Caco-2 (cell line): ENCODE measurements around the gene VPS33B. TPM values are rescaled to one million over a fixed set of nuclear protein-coding genes. Genes with fewer than 3 reads are reported as not detected.

Experiments
- BruUV-seq: library from RNA; stranded (reverse); fragments of 400-500 nt; replicated peaks from 2 replicates; lab custom pipeline; 2021; lab: Mats Ljungman, UMichigan
- CTCF ChIA-PET: fragments of 300-600 bp; sonication (Branson Sonifier 250); formaldehyde crosslinking; loops from one replicate; lab custom pipeline; 2022; ENCODE audit warnings: antibody characterized with exemption; lab: Charles Lee
- POLR2A ChIA-PET: fragments of 300-600 bp; sonication (Branson Sonifier 250); formaldehyde crosslinking; loops from one replicate; lab custom pipeline; 2022; ENCODE audit warnings: antibody characterized with exemption; lab: Charles Lee
- DNase-seq, 2 experiments: peaks; one replicate each; pipeline versions ENCODE4 v3.0.0 to v3.0.0-alpha.2; 2020 to 2022
- H3K27me3 ChIP-seq: replicated peaks from 2 replicates; pipeline ENCODE4 v1.6.0; 2011; ENCODE audit warnings: low read length; ENCODE audit not compliant: control insufficient read depth, insufficient read depth
- H3K36me3 ChIP-seq: 2 replicates; pipeline ENCODE4 v1.5.1; 2011; ENCODE audit warnings: low read length; ENCODE audit not compliant: control insufficient read depth, insufficient read depth
- H3K4me1 ChIP-seq: fragments of 250-450 bp; sonication (Bioruptor Pico); 2 replicates; pipeline ENCODE4 v1.5.1; 2020; ENCODE audit warnings: mild to moderate bottlenecking
- H3K4me3 ChIP-seq: 2 replicates; pipeline ENCODE4 v1.5.1; 2011; ENCODE audit warnings: low read depth, mild to moderate bottlenecking, control low read depth, low read length
- H3K9me3 ChIP-seq: fragments of 250-450 bp; sonication (Bioruptor Pico); 2 replicates; pipeline ENCODE4 v1.5.1; 2020; ENCODE audit warnings: mild to moderate bottlenecking, moderate library complexity
- H3K27ac Mint-ChIP-seq: one replicate; pipeline ENCODE4 v1.8.0; 2022; ENCODE audit warnings: mixed read lengths; ENCODE audit not compliant: unreplicated experiment
- H3K27me3 Mint-ChIP-seq: one replicate; pipeline ENCODE4 v1.8.0; 2022; ENCODE audit warnings: mixed read lengths; ENCODE audit not compliant: insufficient read depth, unreplicated experiment
- H3K36me3 Mint-ChIP-seq: one replicate; pipeline ENCODE4 v1.8.0; 2022; ENCODE audit warnings: mild to moderate bottlenecking, mixed read lengths; ENCODE audit not compliant: insufficient read depth, unreplicated experiment
- H3K4me1 Mint-ChIP-seq: one replicate; pipeline ENCODE4 v1.8.0; 2022; ENCODE audit warnings: low read depth, mixed read lengths; ENCODE audit not compliant: unreplicated experiment
- H3K4me3 Mint-ChIP-seq: one replicate; pipeline ENCODE4 v1.8.0; 2022; ENCODE audit warnings: mild to moderate bottlenecking, moderate library complexity, mixed read lengths; ENCODE audit not compliant: unreplicated experiment
- H3K9me3 Mint-ChIP-seq: one replicate; pipeline ENCODE4 v1.8.0; 2022; ENCODE audit warnings: mixed read lengths; ENCODE audit not compliant: unreplicated experiment
- intact Hi-C: fragments of 100-400 bp; cut with micrococcal nuclease; formaldehyde crosslinking; loops from one replicate; pipeline ENCODE4 v1.10.0; 2022; ENCODE audit not compliant: unreplicated experiment
- total RNA-seq: library from RNA; stranded (reverse); gene quantifications from 2 replicates; pipeline ENCODE4 v1.2.3, GENCODE V29; 2022
- TF ChIP-seq, protein P1 (sequence below), 2 experiments: fragments of 200-600 bp in 1 of 2; IDR thresholded peaks; 1 replicate in 1 of 2; 2 replicates in 1 of 2; pipeline versions ENCODE4 v1.5.1 to v1.8.0; 2011 to 2022; ENCODE audit warnings: antibody characterized with exemption in 1 of 2, control low read depth in 1 of 2, inconsistent platforms in 1 of 2, low read depth in 1 of 2, low read length in 1 of 2, mild to moderate bottlenecking in 1 of 2, moderate library complexity in 1 of 2; ENCODE audit not compliant: insufficient read depth in 1 of 2, severe bottlenecking in 1 of 2, unreplicated experiment in 1 of 2

Gene VPS33B
- total RNA-seq, 1 experiment from 2014 or later = 13.7 TPM

GRCh38 chr15:91055548-91056331 lies 33.3 kb upstream of the VPS33B start:
- ChIA-PET POLR2A (no interaction called here), CTCF (interaction anchor here (0.6 to 2.7 kb wide), 6 partner anchors 22 to 217 kb away, joined by 3 to 31 read pairs (median 4); no protein-coding TSS in a partner anchor)
- Mint-ChIP-seq H3K27me3 (peaks cover 36% of the 10 kb centered on the region), H3K36me3 (no peaks in the 10 kb centered on the region), H3K9me3 (no peaks in the 10 kb centered on the region), H3K4me1 (no peaks in the 10 kb centered on the region), H3K4me3 (no peak overlapping the region), H3K27ac (no peak overlapping the region)
- intact Hi-C loops = loop anchor here (1.0 kb wide), 2 partner anchors 169 to 216 kb away; no protein-coding TSS in a partner anchor
- no TSS peak for BruUV-seq
- H3K4me1 ChIP-seq = no peaks in the 10 kb centered on the region
- TF ChIP-seq, protein P1, sequence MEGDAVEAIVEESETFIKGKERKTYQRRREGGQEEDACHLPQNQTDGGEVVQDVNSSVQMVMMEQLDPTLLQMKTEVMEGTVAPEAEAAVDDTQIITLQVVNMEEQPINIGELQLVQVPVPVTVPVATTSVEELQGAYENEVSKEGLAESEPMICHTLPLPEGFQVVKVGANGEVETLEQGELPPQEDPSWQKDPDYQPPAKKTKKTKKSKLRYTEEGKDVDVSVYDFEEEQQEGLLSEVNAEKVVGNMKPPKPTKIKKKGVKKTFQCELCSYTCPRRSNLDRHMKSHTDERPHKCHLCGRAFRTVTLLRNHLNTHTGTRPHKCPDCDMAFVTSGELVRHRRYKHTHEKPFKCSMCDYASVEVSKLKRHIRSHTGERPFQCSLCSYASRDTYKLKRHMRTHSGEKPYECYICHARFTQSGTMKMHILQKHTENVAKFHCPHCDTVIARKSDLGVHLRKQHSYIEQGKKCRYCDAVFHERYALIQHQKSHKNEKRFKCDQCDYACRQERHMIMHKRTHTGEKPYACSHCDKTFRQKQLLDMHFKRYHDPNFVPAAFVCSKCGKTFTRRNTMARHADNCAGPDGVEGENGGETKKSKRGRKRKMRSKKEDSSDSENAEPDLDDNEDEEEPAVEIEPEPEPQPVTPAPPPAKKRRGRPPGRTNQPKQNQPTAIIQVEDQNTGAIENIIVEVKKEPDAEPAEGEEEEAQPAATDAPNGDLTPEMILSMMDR (IDR thresholded peaks at IDR 0.05; ENCODE audit: insufficient read depth in 1 of 2, low read depth in 1 of 2, low read length in 1 of 2, severe bottlenecking in 1 of 2, unreplicated experiment in 1 of 2) = peak; percentile 63 to 66
- H3K27me3 ChIP-seq = no peaks in the 10 kb centered on the region
- DNase-seq = peak; percentile 62 to 63
- no peak overlapping the region for H3K4me3 ChIP-seq
- no peaks in the 10 kb centered on the region for H3K9me3 ChIP-seq
- H3K36me3 ChIP-seq = no peaks in the 10 kb centered on the region

DNA sequence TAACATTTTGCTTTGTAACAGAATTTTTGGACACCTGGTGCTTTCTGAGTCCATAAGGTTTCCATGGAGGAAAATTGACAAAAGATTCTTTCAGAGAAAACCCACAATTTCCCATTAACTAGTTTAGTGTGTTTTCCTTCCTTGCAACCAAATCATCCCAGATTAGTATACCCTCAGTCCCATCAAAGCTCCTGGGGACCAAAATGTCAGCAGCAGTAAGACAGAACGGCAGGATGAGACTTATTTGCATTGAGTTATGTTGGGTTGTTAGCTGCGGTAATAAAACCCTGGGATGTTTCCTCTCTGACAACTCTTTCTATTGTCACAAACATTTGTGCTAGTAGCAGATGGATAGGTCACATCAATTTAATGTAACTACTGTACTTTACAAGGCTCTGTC lies 32.4 kb upstream of the VPS33B start:
- Histone ChIP-seq H3K9me3 (no peaks in the 10 kb centered on the region), H3K4me1 (no peaks in the 10 kb centered on the region), H3K27me3 (no peaks in the 10 kb centered on the region), H3K36me3 (no peaks in the 10 kb centered on the region), H3K4me3 (no peak overlapping the region)
- intact Hi-C loops = no loop called here
- DNase-seq = no peak
- Mint-ChIP-seq H3K36me3 (no peaks in the 10 kb centered on the region), H3K27ac (no peak overlapping the region), H3K27me3 (peaks cover 36% of the 10 kb centered on the region), H3K9me3 (no peaks in the 10 kb centered on the region), H3K4me1 (no peaks in the 10 kb centered on the region), H3K4me3 (no peak overlapping the region)
- ChIA-PET POLR2A (no interaction called here), CTCF (interaction anchor here (2.7 kb wide), 1 partner anchor 216 kb away, joined by 31 read pairs; no protein-coding TSS in a partner anchor)
- no TSS peak for BruUV-seq
- TF ChIP-seq, protein P1 (IDR thresholded peaks at IDR 0.05; ENCODE audit: insufficient read depth in 1 of 2, low read depth in 1 of 2, low read length in 1 of 2, severe bottlenecking in 1 of 2, unreplicated experiment in 1 of 2) = no peak

- CTCF ChIA-PET = no interaction called here
- intact Hi-C loops = no loop called here
- peaks cover 28% of the 10 kb centered on the region for H3K27me3 Mint-ChIP-seq
- no peak overlapping the region for H3K4me3 Mint-ChIP-seq
- H3K4me1 Mint-ChIP-seq = no peaks in the 10 kb centered on the region
- TF ChIP-seq, protein P1 (IDR thresholded peaks at IDR 0.05; ENCODE audit: insufficient read depth in 1 of 2, low read depth in 1 of 2, low read length in 1 of 2, severe bottlenecking in 1 of 2, unreplicated experiment in 1 of 2) = no peak
- no peaks in the 10 kb centered on the region for H3K36me3 Mint-ChIP-seq
- Histone ChIP-seq H3K36me3 (no peaks in the 10 kb centered on the region), H3K4me1 (no peaks in the 10 kb centered on the region), H3K4me3 (no peak overlapping the region), H3K27me3 (no peaks in the 10 kb centered on the region), H3K9me3 (no peaks in the 10 kb centered on the region)
- POLR2A ChIA-PET = no interaction called here
- no peaks in the 10 kb centered on the region for H3K9me3 Mint-ChIP-seq
- BruUV-seq = no TSS peak
- no peak overlapping the region for H3K27ac Mint-ChIP-seq
- DNase-seq = no peak
These were observed 28.9 kb upstream of the VPS33B start for GRCh38 chr15:91051248-91051647.
